ENCODE data around the gene ADARB1. TPM values are rescaled to one million over a fixed set of nuclear protein-coding genes. Genes with fewer than 3 reads are reported as not detected.
A peak's percentile ranks its signal among the peaks of the same experiment; 100 is the strongest.

Gene ADARB1
- total RNA-seq, 1 experiment from 2014 or later: 15.8 TPM

GRCh38 chr21:45148316-45148990, 74.1 kb downstream of the ADARB1 start:
- H3K23me2 ChIP-seq (ENCODE audit: insufficient read length, low read depth, low read length, poor library complexity, severe bottlenecking): no peaks in the 10 kb centered on the region
- no peak for DNase-seq
- no peak overlapping the region; a peak in 1 of 5 replicates for H3K4me3 Mint-ChIP-seq
- no peak overlapping the region for H3K4ac ChIP-seq (ENCODE audit: low read depth, low read length)
- no peak overlapping the region for H4K8ac ChIP-seq (replicated peaks; ENCODE audit: insufficient read length, low read depth, low read length)
- H3K4me1 ChIP-seq (ENCODE audit: insufficient read depth, low read length): no peaks in the 10 kb centered on the region
- H3K4me2 ChIP-seq (ENCODE audit: insufficient read depth, insufficient read length, low read length): no peak overlapping the region
- no peaks in the 10 kb centered on the region for H3K27me3 Mint-ChIP-seq (ENCODE audit: low read depth)
- H3K23ac ChIP-seq (ENCODE audit: insufficient read length, low read depth, low read length): no peak overlapping the region
- no peak overlapping the region for H2BK120ac ChIP-seq (ENCODE audit: low read depth, low read length, poor library complexity, severe bottlenecking)
- no peak overlapping the region for H3K27ac ChIP-seq (ENCODE audit: insufficient read length, low read depth, low read length)
- H3K9me3 Mint-ChIP-seq: no peaks in the 10 kb centered on the region
- H2BK15ac ChIP-seq (ENCODE audit: low read depth, low read length): no peak overlapping the region
- H4K20me1 ChIP-seq (ENCODE audit: control insufficient read depth, insufficient read depth, insufficient read length): peaks cover 2% of the 10 kb centered on the region
- no peak overlapping the region for H4K5ac ChIP-seq (ENCODE audit: insufficient read length, low read depth, low read length)
- H3K9me3 ChIP-seq (ENCODE audit: control insufficient read depth, low read depth, low read length): no peaks in the 10 kb centered on the region
- no peak overlapping the region for H3T11ph ChIP-seq (ENCODE audit: low read length)
- peaks cover 3 to 7% of the 10 kb centered on the region in 2 experiments for H3K4me1 Mint-ChIP-seq
- no peaks in the 10 kb centered on the region for H3K79me2 ChIP-seq (ENCODE audit: insufficient read depth, low read length)
- no peak overlapping the region for H2AK5ac ChIP-seq (ENCODE audit: insufficient read length, low read length)
- no peaks in the 10 kb centered on the region for H3K79me1 ChIP-seq (ENCODE audit: insufficient read depth, low read depth, low read length, poor library complexity, severe bottlenecking)
- no peaks in the 10 kb centered on the region for H3K27me3 ChIP-seq (ENCODE audit: insufficient read depth, low read length)
- H3K14ac ChIP-seq (ENCODE audit: insufficient read depth, low read length): no peak overlapping the region; the same call in 1 of the 2 replicates
- no peak overlapping the region for H3K56ac ChIP-seq (ENCODE audit: insufficient read length, low read depth, low read length)
- no peak overlapping the region for H2BK5ac ChIP-seq (ENCODE audit: insufficient read length, low read length)
- no CpG with 5 or more reads among the region's 14 CpGs for WGBS (ENCODE audit: extremely low coverage, insufficient read length, low lambda C conversion rate)
- H2BK12ac ChIP-seq (ENCODE audit: insufficient read length, low read depth, low read length): no peak overlapping the region
- no peak overlapping the region for H2BK20ac ChIP-seq (ENCODE audit: low read depth, low read length, poor library complexity, severe bottlenecking)
- H2AFZ ChIP-seq (ENCODE audit: low read length): no peak overlapping the region
- no peak overlapping the region for H3K9ac ChIP-seq (ENCODE audit: extremely low read depth, insufficient read length, low read length)
- H3K27ac Mint-ChIP-seq: peak overlapping the region in 2 of 3 experiments; percentile 17 to 94; a peak in 4 of 7 replicates
- no peaks in the 10 kb centered on the region for H3K36me3 Mint-ChIP-seq (ENCODE audit: insufficient read depth in 1 of 3, low read depth in 3 of 3)
- no peak for TF ChIP-seq CTCF (conservative IDR thresholded peaks at IDR 0.05)
- no peak overlapping the region for H3K18ac ChIP-seq (ENCODE audit: insufficient read length, low read depth, low read length)
- no peak overlapping the region for H4K91ac ChIP-seq (ENCODE audit: insufficient read length, low read depth, low read length)
